ENCODE measurements around the gene SMIM43. TPM values are rescaled to one million over a fixed set of nuclear protein-coding genes. Genes with fewer than 3 reads are reported as not detected.
"Not testable (repeated sequence)": the region's sequence is repeated elsewhere in the genome, so short reads cannot be mapped to it uniquely, and the experiment has no call there.

The SMIM43 gene
- polyA plus RNA-seq, 1 of the 3 experiments (the other 2 are of a cell fraction) = 37.2 TPM

- Histone ChIP-seq H3K79me2 (ENCODE audit: insufficient read depth) (no peaks in the 10 kb centered on the region), H4K20me1 (ENCODE audit: insufficient read depth) (no peaks in the 10 kb centered on the region), H3K9me2 (no peaks in the 10 kb centered on the region), H3K27me3 (ENCODE audit: insufficient read depth) (no peaks in the 10 kb centered on the region), H3K4me2 (no peak overlapping the region), H3K36me3 (replicated peaks in 1 of 2; ENCODE audit: control insufficient read depth in 1 of 2, insufficient read depth in 2 of 2, low read length in 1 of 2) (no peaks in the 10 kb centered on the region), H3K9me3 (no peaks in the 10 kb centered on the region), H3K27ac (ENCODE audit: low read depth in 2 of 2, low read length in 1 of 2) (no peak overlapping the region), H2AFZ (ENCODE audit: low read depth) (no peak overlapping the region), H3F3A (replicated peaks; ENCODE audit: insufficient read depth) (peaks cover 2% of the 10 kb centered on the region), H3K4me3 (ENCODE audit: low read depth in 2 of 2, low read length in 1 of 2) (no peak overlapping the region), H3K9ac (no peak overlapping the region), H3K4me1 (ENCODE audit: control insufficient read depth in 1 of 2, insufficient read depth in 2 of 2, low read depth in 1 of 2, low read length in 1 of 2) (no peaks in the 10 kb centered on the region; a peak in 2 of 4 replicates)
- no peak for DNase-seq
- TF ChIP-seq, protein P1, sequence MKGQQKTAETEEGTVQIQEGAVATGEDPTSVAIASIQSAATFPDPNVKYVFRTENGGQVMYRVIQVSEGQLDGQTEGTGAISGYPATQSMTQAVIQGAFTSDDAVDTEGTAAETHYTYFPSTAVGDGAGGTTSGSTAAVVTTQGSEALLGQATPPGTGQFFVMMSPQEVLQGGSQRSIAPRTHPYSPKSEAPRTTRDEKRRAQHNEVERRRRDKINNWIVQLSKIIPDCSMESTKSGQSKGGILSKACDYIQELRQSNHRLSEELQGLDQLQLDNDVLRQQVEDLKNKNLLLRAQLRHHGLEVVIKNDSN (IDR thresholded peaks at IDR 0.05; ENCODE audit: borderline replicate concordance, low read depth) = no peak
- TF ChIP-seq RCOR1 (IDR thresholded peaks at IDR 0.05; ENCODE audit: low read length) = no peak
- TF ChIP-seq EP300 (IDR thresholded peaks at IDR 0.05; ENCODE audit: borderline replicate concordance in 1 of 2, low read depth in 1 of 2, low read length in 1 of 2) = no peak
- TF ChIP-seq SIN3A (IDR thresholded peaks at IDR 0.05; ENCODE audit: borderline replicate concordance, low read depth, low read length) = no peak
- TF ChIP-seq NRF1 (IDR thresholded peaks at IDR 0.05; ENCODE audit: low read depth, low read length) = no peak
- TF ChIP-seq FOXM1 (IDR thresholded peaks at IDR 0.05; ENCODE audit: low read depth) = no peak
- TF ChIP-seq SMC3 (IDR thresholded peaks at IDR 0.05; ENCODE audit: low read depth, low read length) = no peak
- no peak for TF ChIP-seq RFX5 (IDR thresholded peaks at IDR 0.05; ENCODE audit: low read length)
- TF ChIP-seq MEF2A (IDR thresholded peaks at IDR 0.05; ENCODE audit: borderline replicate concordance, low read depth) = no peak
- no peak for TF ChIP-seq JUND (IDR thresholded peaks at IDR 0.05)
- no peak for TF ChIP-seq EZH2phosphoT487 (IDR thresholded peaks at IDR 0.05; ENCODE audit: borderline replicate concordance, low read depth)
- TF ChIP-seq MXI1 (IDR thresholded peaks at IDR 0.05; ENCODE audit: low read depth, low read length) = no peak
- TF ChIP-seq FOSL2 (IDR thresholded peaks at IDR 0.05; ENCODE audit: borderline replicate concordance, low read depth) = no peak
- no peak for TF ChIP-seq ELF1 (IDR thresholded peaks at IDR 0.05)
- TF ChIP-seq YY1 (IDR thresholded peaks at IDR 0.05; ENCODE audit: low read depth) = no peak
- TF ChIP-seq TAF1 (IDR thresholded peaks at IDR 0.05; ENCODE audit: borderline replicate concordance, low read depth, low read length) = no peak
- ChIA-PET POLR2A (no interaction called here), CTCF (interaction anchor here (0.6 to 3.3 kb wide), 3 partner anchors 9 to 363 kb away, joined by 3 to 11 read pairs (median 3); no protein-coding TSS in a partner anchor)
- no CpG with 5 or more reads among the region's 1 CpG for WGBS (ENCODE audit: low lambda C conversion rate)
Observed at GRCh38 chr4:121733942-121734341, 31.0 kb downstream of the SMIM43 start.

GRCh38 chr4:121729753-121730152, 35.2 kb downstream of the SMIM43 start:
- H3K4me1 ChIP-seq (ENCODE audit: control insufficient read depth in 1 of 2, insufficient read depth in 2 of 2, low read depth in 1 of 2, low read length in 1 of 2); H4K20me1 ChIP-seq (ENCODE audit: insufficient read depth); H3K9me3 ChIP-seq; H3K9ac ChIP-seq; H3K4me3 ChIP-seq (ENCODE audit: low read depth in 2 of 2, low read length in 1 of 2); DNase-seq; H3K36me3 ChIP-seq (replicated peaks in 1 of 2; ENCODE audit: control insufficient read depth in 1 of 2, insufficient read depth in 2 of 2, low read length in 1 of 2); H3K27me3 ChIP-seq (ENCODE audit: insufficient read depth); CTCF ChIA-PET; H3K4me2 ChIP-seq; H2AFZ ChIP-seq (ENCODE audit: low read depth); POLR2A ChIA-PET; H3K79me2 ChIP-seq (ENCODE audit: insufficient read depth); H3K9me2 ChIP-seq; H3K27ac ChIP-seq (ENCODE audit: low read depth in 2 of 2, low read length in 1 of 2): not testable (repeated sequence)
- 93% methylated on average over 2 of the region's 2 CpGs for WGBS (ENCODE audit: low lambda C conversion rate)
- H3F3A ChIP-seq (replicated peaks; ENCODE audit: insufficient read depth) = peaks cover 22% of the 10 kb centered on the region

All from SK-N-SH (cell line).